GM12878 (cell line): ENCODE data around the gene OR2V1.

Source experiments
- CHD1 ChIP-seq: IDR thresholded peaks from 2 replicates; pipeline ENCODE4 v1.6.1; 2012; ENCODE audit warnings: low read depth, low read length, improper control_type of control experiment
- ESRRA ChIP-seq: IDR thresholded peaks from 2 replicates; pipeline ENCODE4 v1.6.1; 2012; ENCODE audit warnings: mild to moderate bottlenecking, low read length, improper control_type of control experiment
- EZH2 ChIP-seq: IDR thresholded peaks from 2 replicates; pipeline ENCODE4 v1.6.1; 2012; ENCODE audit warnings: low read depth, mild to moderate bottlenecking, control low read depth, inconsistent platforms, low read length, borderline replicate concordance; ENCODE audit not compliant: control insufficient read depth
- MXI1 ChIP-seq: fragments of 150-350 bp; IDR thresholded peaks from 2 replicates; pipeline ENCODE4 v1.6.1; 2011; ENCODE audit warnings: low read depth, mild to moderate bottlenecking, inconsistent platforms, low read length, improper control_type of control experiment
- MYC ChIP-seq: IDR thresholded peaks from 2 replicates; pipeline ENCODE4 v1.6.1; 2011; ENCODE audit warnings: mild to moderate bottlenecking, low read length, moderate library complexity, inconsistent platforms; ENCODE audit not compliant: insufficient read depth, insufficient replicate concordance, insufficient read length, severe bottlenecking
- NFXL1 ChIP-seq: fragments of 450-650 bp; IDR thresholded peaks from 2 replicates; pipeline ENCODE4 v1.6.1; 2017; ENCODE audit warnings: antibody characterized with exemption, mild to moderate bottlenecking, borderline replicate concordance
- POLR2AphosphoS5 ChIP-seq: IDR thresholded peaks from 2 replicates; pipeline ENCODE4 v1.6.1; 2011; ENCODE audit warnings: mild to moderate bottlenecking, low read length, inconsistent platforms
- TF ChIP-seq, protein P1 (sequence below), 3 experiments: IDR thresholded peaks in 2 of 3; conservative IDR thresholded peaks in 1 of 3; 2 replicates each; pipeline ENCODE4 v1.5.1; 2011; ENCODE audit warnings: low read depth in 3 of 3, low read length in 3 of 3, mild to moderate bottlenecking in 3 of 3, control low read depth in 2 of 3, moderate library complexity in 2 of 3, inconsistent platforms in 1 of 3, mixed read lengths in 1 of 3; ENCODE audit not compliant: control insufficient read depth in 2 of 3, insufficient read depth in 1 of 3; ENCODE audit errors: extremely low read depth in 1 of 3
- TF ChIP-seq, protein P2 (sequence below): fragments of 450-650 bp; IDR thresholded peaks from 2 replicates; pipeline ENCODE4 v1.6.1; 2017; ENCODE audit warnings: mild to moderate bottlenecking, moderate library complexity

DNA sequence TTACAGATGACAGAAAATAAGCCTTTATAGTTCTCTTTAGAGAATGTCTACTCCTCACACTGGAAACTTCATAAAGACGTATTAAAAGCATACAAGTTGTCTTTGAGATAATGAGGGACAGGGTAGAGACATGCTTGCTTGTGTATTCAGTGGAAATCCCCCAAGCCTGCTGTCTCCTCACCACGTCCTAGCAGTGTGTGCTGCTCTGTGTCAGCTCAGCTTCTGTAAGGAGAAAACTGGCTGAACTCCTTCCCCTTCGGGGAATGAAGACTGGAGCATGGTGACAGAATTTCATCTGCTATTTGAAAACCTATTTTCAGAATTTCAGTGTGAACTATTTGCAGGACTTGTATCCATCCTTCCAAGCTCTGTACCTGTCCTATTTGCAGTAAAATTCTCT, 25.8 kb upstream of the OR2V1 start:
- no peak for TF ChIP-seq ESRRA
- no peak for TF ChIP-seq NFXL1
- TF ChIP-seq CHD1 = no peak
- no peak for TF ChIP-seq MYC
- TF ChIP-seq POLR2AphosphoS5 = no peak
- TF ChIP-seq, protein P1, sequence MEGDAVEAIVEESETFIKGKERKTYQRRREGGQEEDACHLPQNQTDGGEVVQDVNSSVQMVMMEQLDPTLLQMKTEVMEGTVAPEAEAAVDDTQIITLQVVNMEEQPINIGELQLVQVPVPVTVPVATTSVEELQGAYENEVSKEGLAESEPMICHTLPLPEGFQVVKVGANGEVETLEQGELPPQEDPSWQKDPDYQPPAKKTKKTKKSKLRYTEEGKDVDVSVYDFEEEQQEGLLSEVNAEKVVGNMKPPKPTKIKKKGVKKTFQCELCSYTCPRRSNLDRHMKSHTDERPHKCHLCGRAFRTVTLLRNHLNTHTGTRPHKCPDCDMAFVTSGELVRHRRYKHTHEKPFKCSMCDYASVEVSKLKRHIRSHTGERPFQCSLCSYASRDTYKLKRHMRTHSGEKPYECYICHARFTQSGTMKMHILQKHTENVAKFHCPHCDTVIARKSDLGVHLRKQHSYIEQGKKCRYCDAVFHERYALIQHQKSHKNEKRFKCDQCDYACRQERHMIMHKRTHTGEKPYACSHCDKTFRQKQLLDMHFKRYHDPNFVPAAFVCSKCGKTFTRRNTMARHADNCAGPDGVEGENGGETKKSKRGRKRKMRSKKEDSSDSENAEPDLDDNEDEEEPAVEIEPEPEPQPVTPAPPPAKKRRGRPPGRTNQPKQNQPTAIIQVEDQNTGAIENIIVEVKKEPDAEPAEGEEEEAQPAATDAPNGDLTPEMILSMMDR (IDR thresholded peaks at IDR 0.05 in 2 of 3, conservative IDR thresholded peaks at IDR 0.05 in 1 of 3; ENCODE audit: control insufficient read depth in 2 of 3, extremely low read depth in 1 of 3, insufficient read depth in 1 of 3, low read depth in 3 of 3, low read length in 3 of 3) = no peak
- TF ChIP-seq EZH2 = no peak
- no peak for TF ChIP-seq MXI1
- TF ChIP-seq, protein P2, sequence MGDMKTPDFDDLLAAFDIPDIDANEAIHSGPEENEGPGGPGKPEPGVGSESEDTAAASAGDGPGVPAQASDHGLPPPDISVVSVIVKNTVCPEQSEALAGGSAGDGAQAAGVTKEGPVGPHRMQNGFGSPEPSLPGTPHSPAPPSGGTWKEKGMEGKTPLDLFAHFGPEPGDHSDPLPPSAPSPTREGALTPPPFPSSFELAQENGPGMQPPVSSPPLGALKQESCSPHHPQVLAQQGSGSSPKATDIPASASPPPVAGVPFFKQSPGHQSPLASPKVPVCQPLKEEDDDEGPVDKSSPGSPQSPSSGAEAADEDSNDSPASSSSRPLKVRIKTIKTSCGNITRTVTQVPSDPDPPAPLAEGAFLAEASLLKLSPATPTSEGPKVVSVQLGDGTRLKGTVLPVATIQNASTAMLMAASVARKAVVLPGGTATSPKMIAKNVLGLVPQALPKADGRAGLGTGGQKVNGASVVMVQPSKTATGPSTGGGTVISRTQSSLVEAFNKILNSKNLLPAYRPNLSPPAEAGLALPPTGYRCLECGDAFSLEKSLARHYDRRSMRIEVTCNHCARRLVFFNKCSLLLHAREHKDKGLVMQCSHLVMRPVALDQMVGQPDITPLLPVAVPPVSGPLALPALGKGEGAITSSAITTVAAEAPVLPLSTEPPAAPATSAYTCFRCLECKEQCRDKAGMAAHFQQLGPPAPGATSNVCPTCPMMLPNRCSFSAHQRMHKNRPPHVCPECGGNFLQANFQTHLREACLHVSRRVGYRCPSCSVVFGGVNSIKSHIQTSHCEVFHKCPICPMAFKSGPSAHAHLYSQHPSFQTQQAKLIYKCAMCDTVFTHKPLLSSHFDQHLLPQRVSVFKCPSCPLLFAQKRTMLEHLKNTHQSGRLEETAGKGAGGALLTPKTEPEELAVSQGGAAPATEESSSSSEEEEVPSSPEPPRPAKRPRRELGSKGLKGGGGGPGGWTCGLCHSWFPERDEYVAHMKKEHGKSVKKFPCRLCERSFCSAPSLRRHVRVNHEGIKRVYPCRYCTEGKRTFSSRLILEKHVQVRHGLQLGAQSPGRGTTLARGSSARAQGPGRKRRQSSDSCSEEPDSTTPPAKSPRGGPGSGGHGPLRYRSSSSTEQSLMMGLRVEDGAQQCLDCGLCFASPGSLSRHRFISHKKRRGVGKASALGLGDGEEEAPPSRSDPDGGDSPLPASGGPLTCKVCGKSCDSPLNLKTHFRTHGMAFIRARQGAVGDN = no peak
